GM18873 (cell line): Measurements from ENCODE around the gene HYAL2.

ENCODE experiments used
- ATAC-seq: cut with Tn5 transposase; IDR thresholded peaks from one replicate; pipeline ENCODE4 v1.9.1; 2021; ENCODE audit warnings: mild to moderate bottlenecking, moderate library complexity, moderate number of reproducible peaks; ENCODE audit not compliant: unreplicated experiment, low FRiP score

The HYAL2 gene

DNA sequence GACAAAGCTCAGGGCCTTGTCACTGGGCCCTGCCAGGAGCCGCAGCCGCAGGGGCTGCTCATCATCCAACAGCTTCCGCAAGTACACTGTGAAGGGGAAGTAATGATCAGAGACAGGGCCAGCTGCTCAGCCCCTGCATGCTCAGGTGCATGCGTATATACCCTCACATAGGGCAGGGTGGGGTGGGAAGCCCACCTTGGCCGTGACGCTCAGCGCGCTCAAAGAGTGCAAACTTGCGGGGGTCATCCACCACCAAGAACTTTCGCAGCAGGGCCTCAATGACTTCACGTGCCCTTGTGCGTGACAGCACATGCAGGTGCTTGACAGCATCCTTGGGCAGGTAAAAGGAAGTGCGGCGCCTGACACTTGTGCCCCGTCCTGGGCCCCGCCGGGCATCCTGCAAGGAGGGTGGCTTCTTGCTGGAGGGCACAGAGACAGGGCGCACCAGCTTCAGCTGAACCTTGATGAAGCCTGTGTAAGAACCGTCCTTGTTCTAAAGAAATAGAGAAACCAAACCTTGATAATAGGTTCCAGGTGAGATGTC is 8.9 kb upstream of the HYAL2 start:
- ATAC-seq = no peak

- ATAC-seq = no peak
These were observed 7.8 kb upstream of the HYAL2 start for GRCh38 chr3:50330330-50330729.

DNA sequence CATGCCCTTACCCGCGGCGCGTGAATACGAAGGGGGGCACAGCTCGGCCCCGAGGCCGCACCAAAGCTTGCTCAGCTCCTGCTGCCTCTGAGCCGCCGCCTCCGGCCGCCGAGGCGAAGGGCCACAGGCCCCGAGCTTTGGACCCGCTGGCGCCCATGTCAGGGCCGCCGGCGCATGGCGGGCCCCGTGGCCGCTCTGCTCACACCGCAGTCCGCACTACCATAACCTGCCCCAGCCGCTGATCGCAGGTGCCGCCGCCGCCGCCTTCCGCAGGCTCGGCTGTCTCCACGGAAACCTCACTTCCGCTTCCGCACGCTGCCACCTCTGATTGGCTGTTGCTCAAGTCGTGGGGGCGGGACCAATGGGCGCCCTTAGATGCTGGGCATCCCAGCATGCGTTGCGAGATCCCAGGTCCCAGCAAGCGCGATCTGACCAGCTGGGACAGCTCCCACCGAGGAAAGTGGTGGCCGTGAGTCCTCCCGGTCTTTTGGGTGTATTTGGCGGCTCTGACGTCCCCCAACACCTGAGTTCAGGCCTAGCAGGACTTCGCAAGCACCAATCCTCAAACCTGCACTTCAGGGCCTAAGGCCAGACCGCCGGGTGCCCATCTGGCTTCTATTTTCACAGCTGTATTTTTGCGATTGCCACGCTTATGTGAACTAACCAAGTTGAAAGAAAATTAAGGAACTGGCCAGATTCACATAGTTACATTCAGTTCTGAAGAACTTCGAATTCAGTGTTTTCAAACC is 5.6 kb upstream of the HYAL2 start, which contains the start of gene TUSC2:
TSS of gene TUSC2 (minus strand) at position 281 of the 749 bp plus-strand sequence. CDS start at position 157, 124 bp downstream.
- ATAC-seq = peak; percentile 75

DNA sequence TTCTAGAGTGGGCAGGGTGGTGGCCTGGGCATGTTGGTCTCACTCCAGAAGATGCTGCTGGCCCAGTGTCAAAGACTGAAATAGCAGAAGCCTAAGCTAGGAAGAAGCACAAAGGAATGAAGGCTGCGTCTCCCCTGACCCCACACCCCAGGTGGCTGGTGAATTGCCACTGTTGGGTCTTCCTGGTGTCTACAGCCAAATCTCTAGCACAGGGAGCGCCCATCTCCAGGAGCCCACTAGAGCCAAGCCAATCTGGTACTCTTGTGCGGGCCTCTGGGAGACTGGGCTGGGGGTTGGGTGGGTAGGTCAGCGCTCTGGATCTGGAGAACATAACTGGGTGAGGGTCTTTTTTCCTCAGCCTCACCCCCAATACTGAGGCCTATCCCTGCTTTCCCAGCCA is 4.6 kb upstream of the HYAL2 start:
- ATAC-seq = no peak

GRCh38 chr3:50326182-50326541 is 3.6 kb upstream of the HYAL2 start:
- ATAC-seq = no peak

DNA sequence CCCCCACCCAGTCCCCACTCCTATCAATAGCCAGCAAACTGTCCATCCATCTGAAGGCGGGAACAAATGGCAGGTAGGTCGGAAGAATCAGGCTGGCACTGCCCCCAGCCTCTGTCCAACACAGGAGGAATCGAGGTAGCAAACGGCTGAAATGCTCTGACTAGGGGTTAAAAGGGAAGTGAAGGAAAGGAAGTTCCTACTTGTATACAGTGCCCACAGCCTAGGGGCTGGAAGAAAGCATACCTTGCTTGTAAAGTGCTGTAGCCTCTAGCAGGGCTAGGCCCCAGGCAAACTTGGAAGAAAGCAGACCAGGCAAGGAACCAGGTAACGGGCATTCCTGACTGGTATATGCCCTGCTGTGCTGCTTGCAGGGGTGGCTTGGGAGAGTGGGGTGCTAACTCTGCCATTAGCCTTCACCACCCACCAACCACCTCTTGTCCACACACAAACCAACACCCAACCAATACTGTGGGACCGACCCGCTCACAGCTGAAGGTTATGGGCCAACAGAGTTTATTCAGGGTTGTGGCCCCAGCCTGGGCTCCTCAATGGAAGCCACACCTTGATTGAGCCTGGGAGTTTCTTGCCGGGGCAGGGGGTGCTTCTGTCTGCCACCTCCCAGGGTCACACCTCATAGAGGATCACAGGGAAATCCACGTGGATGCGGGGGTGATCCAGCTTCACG is 3.1 kb upstream of the HYAL2 start:
- ATAC-seq = no peak

DNA sequence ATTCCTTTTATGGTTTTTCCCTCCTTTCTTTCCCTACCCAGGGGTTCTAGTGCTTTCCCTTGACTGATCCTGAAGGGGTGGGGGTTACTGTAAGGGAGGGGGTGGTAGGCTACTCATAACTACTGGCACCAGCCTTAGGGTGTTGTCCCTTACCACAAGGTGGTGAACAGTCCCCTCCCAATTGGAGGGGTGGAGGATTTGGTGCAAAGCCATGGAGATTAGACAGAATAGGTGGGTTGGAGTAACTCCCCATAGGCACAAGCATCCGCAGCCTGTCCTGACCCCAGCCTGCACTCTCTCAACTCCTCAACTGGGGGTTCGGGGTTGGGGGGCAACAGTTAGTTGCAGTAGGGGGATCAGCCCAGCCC is 2.6 kb upstream of the HYAL2 start:
- no peak for ATAC-seq

- ATAC-seq = no peak
These were observed 2.0 kb upstream of the HYAL2 start for GRCh38 chr3:50324351-50325112.

- no peak for ATAC-seq
These were observed 1.2 kb upstream of the HYAL2 start for GRCh38 chr3:50323614-50324199.

- no peak for ATAC-seq
These were observed 601 bp upstream of the HYAL2 start for GRCh38 chr3:50323092-50323600.

DNA sequence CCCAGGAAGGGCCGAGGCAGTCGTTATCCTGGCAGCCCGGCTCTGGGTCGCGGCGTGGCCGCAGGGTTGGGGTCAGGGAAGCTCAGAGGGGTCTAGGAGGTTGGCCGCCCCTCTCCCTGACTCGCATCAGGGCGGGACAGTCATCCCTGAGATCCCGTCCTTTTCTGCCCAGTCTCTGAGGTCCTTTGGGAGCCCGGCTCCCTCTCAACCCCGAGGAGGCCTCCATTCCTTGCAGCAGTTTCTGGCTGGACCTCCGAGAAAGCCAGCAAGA is 495 bp downstream of the HYAL2 start:
- ATAC-seq = no peak

DNA sequence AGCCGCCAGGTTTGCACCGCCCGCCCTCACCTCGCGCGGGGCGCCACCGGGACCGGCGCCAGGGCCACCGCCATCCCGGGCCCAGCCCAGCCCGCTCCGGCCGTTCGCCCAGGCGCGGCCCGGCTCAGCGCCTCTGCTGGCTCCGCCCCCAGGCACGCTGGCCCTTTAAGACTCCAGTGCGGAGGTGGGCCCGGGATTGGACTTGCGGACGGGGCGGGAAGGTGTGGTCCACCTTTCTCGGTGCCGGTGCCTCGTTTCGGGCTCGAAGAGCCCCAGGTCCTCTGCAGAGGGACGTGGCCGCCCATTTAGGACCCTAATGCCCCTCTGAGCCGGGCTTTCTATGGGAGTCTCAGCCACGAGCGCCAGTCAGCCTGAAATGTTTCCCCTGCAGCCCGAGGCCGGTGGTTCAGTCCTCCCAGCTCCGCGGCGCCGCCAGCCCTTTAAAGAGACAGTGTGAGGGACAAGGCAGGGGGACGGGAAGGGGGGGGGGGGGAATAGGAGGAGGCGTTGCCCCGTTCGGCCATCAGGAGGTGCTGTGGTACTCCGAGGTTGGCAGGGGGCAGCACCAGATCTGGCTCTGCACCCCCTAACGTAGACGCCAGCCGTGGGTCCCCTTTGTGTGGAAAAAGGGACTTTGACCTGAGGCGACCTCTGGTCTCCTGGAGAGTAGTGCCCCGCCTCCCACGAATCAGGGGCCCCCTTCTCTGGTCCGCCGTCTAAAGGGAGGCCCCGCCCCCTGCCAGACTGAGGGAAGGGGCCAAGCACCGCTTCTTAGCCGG is 1.0 kb downstream of the HYAL2 start:
- peak; percentile 61 for ATAC-seq

DNA sequence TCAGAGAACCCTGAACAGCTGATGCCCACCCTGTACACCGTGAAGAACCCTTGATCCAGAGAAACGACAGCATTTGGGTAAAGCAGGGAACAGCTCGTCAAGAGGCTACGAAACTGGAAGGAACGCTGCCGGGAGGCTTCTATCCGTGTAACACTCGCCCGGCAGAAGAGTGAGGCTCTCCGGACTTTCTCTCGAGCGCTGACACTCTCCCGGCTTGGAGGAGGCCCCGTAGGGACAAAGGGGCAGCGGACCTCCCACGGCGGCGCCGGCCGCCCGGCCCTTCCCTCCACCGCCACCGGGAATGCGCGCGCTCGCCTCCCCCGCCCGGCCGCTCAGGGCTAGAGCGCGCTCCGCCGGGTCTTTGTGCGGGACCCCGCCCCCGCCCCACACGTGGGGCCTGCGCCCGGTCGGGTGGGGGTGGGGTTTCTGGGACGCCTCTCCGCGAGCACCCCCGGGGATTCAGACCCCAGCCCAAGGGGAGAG is 1.7 kb downstream of the HYAL2 start:
- ATAC-seq = peak; percentile 29

GRCh38 chr3:50319894-50320625 is 2.5 kb downstream of the HYAL2 start:
- ATAC-seq = no peak

DNA sequence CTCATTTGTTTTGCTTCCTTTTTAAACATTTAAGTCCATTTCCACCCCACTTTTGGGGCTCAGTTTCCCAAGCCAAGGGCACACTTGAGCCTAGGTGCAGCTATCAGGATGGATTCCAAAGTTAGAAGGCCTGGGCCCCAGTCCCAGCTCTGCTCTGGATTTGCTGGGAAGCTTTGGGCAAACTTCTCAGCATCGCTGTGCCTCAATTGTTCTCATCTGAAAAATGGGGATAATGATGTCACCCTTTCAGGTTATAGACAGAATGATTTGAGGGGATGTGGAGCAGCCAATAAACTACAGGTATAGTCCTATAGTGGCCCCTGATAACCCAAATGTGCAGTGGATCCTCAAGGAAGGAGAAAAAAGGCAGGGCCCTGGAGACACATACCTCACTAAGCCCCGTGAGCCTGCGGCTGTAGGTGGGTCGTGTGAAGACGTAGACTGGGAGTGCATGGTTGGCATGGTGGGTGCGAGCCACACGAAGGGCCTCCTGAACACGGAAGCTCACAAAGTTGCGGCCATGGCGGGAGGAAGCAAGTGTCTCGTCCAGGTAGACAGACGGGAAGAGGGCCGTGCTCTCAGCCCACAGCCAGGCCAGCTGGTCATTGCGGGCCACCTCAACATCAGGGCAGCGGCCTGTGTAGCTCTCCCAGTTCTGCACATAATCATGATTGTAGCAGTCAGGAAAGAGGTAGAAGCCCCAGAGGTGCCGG is 3.2 kb downstream of the HYAL2 start:
- no peak for ATAC-seq

- no peak for ATAC-seq
These were observed 3.9 kb downstream of the HYAL2 start for GRCh38 chr3:50318615-50319014.

DNA sequence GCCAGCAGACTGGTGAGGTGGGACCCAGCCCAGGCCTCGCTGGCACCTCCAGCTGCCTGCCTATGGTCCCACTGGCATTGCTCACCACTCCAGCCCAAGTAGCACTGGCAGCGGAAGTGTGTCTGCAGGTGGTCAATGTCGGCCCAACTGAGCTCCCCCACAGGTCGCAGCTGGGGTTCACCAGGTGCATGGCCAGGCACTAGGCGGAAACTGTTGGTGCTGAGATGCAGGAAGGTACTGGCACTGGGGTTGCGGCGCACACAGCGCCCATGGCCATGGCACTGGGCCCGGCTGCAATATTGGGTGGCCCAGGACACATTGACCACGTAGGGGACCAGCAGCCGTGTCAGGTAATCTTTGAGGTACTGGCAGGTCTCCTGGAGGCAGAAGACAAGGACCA is 4.4 kb downstream of the HYAL2 start:
- ATAC-seq = no peak

- no peak for ATAC-seq
These were observed 5.2 kb downstream of the HYAL2 start for GRCh38 chr3:50317300-50317699.
